PC-9 (cell line): Measurements from ENCODE around the gene BMPR1B.

Experiments
- CTCF ChIP-seq: fragments of 200-600 bp; sonication (generic); conservative IDR thresholded peaks from 2 replicates; pipeline ENCODE4 v1.6.1; 2017; ENCODE audit warnings: mixed run types, antibody characterized with exemption, mild to moderate bottlenecking, moderate library complexity
- EZH2 ChIP-seq: fragments of 200-600 bp; sonication (generic); IDR thresholded peaks from 2 replicates; pipeline ENCODE4 v1.8.0; 2017; ENCODE audit warnings: antibody characterized with exemption, low read depth

- TF ChIP-seq CTCF (no peak), EZH2 (no peak)
Observed at GRCh38 chr4:95158045-95158444, 400.3 kb downstream of the BMPR1B start.
